Breast epithelium (tissue), 4 donors: Measurements from ENCODE around the gene OSTC. TPM values are rescaled to one million over a fixed set of nuclear protein-coding genes. Genes with fewer than 3 reads are reported as not detected.

Experiments
- DNase-seq, 2 donors: peaks; one replicate each; pipeline ENCODE4 v3.0.0-alpha.2; 2019; ENCODE audit warnings: low spot score in 2 of 2
- H3K27ac ChIP-seq, 2 donors: fragments of 200-600 bp; sonication (generic) in 1 of 2; one replicate each; pipeline ENCODE4 v1.5.1; 2016 to 2019; ENCODE audit warnings: mild to moderate bottlenecking in 1 of 2
- H3K27me3 ChIP-seq, 2 donors: fragments of 200-600 bp; sonication (generic) in 1 of 2; one replicate each; pipeline versions ENCODE4 v1.5.1 to v1.6.0; 2017 to 2019; ENCODE audit warnings: control low read depth in 1 of 2, mild to moderate bottlenecking in 1 of 2
- H3K36me3 ChIP-seq: fragments of 200-600 bp; one replicate; pipeline ENCODE4 v1.5.1; 2019
- H3K4me1 ChIP-seq, 2 donors: fragments of 200-600 bp; sonication (generic); one replicate each; pipeline ENCODE4 v1.5.1; 2016 to 2019; ENCODE audit warnings: control low read depth in 1 of 2
- H3K4me3 ChIP-seq, 3 donors: fragments of 200-600 bp; sonication (generic); 1 replicate in 2 of 3; 2 replicates in 1 of 3; pipeline ENCODE4 v1.5.1; 2016 to 2019; ENCODE audit warnings: mild to moderate bottlenecking in 3 of 3, moderate library complexity in 2 of 3
- H3K9me3 ChIP-seq, 2 donors: fragments of 200-600 bp; sonication (generic) in 1 of 2; one replicate each; pipeline ENCODE4 v1.5.1; 2016 to 2019; ENCODE audit warnings: control low read depth in 1 of 2
- POLR2A ChIP-seq: fragments of 450-650 bp; IDR thresholded peaks from one replicate; pipeline ENCODE4 v1.6.1; 2016; ENCODE audit warnings: antibody characterized with exemption, mild to moderate bottlenecking, moderate library complexity
- POLR2AphosphoS5 ChIP-seq, 3 donors: sonication (generic); formaldehyde crosslinking; IDR thresholded peaks; one replicate each; pipeline ENCODE4 v1.6.1; 2017; ENCODE audit warnings: antibody characterized with exemption in 3 of 3
- intact Hi-C: fragments of 100-400 bp; cut with DNase I; formaldehyde crosslinking; loops from one replicate; pipeline ENCODE4 v1.15.1; 2023; ENCODE audit warnings: low total_unique reads
- total RNA-seq, 3 donors: library from RNA; depleted of rRNA; stranded (reverse); fragments of >200 nt; gene quantifications; one replicate each; pipeline ENCODE4 v1.1.0, GENCODE V29; 2016
- TF ChIP-seq, protein P1 (sequence below), 3 donors: fragments of 450-650 bp; IDR thresholded peaks; one replicate each; pipeline ENCODE4 v1.5.1; 2016 to 2017; ENCODE audit warnings: antibody characterized with exemption in 3 of 3, mild to moderate bottlenecking in 3 of 3, moderate library complexity in 3 of 3

The OSTC gene
- total RNA-seq, 3 donors from 2014 or later = 53.4 to 84.6 (median 63.1) TPM

DNA sequence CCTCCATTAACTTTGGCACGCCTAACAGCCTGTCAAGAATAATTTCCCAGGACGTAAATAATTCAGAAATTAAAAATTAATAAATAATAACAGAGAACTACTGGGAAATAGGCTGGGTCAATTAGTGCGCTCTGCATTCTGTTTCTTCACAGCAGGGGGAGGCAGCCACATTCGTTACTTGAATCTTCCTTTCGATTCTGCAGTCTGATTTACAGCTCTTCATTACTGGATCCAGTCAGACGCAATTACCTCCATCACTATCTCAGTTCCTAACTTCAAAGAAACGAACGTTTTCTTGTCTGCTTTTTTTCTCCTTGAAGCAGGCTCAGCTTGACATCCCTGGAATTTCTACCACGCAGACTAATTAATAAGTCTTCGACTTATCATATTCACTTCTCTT is 39.0 kb upstream of the OSTC start:
- peak overlapping the region in 2 of 3 donors; percentile 31 to 32 for H3K4me3 ChIP-seq

DNA sequence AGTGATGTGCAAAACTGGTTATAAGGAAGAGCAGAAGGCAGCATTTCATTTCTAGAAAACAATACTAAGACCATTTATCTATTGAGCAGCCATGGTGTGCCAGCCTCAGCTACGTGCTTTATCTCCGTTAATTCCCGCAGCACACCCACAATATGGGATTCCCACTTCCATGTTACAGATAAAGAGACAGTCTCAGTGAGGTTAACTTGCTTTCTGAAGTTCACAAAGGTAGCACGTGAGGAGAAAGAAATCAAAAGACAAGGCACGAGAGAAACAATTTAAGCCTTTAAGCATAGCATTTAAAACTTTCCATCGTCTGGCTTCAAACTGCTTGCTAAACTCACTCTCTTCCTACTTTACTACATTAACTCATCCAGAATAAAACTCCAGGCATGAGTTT is 38.0 kb upstream of the OSTC start:
- no peak overlapping the region for H3K4me3 ChIP-seq
- H3K27ac ChIP-seq = no peak overlapping the region
- intact Hi-C loops = loop anchor here (5.0 kb wide), 2 partner anchors 770 to 1400 kb away; no protein-coding TSS in a partner anchor
- no peaks in the 10 kb centered on the region for H3K9me3 ChIP-seq
- no peaks in the 10 kb centered on the region for H3K4me1 ChIP-seq
- DNase-seq = no peak
- H3K36me3 ChIP-seq = no peaks in the 10 kb centered on the region
- H3K27me3 ChIP-seq = no peaks in the 10 kb centered on the region
- TF ChIP-seq POLR2A = no peak

More for the DNA sequence above, 39.0 kb upstream of the OSTC start:
- Histone ChIP-seq H3K36me3 (no peaks in the 10 kb centered on the region), H3K4me1 (no peaks in the 10 kb centered on the region), H3K27me3 (no peaks in the 10 kb centered on the region), H3K9me3 (no peaks in the 10 kb centered on the region), H3K27ac (no peak overlapping the region)
- intact Hi-C loops = loop anchor here (5.0 kb wide), 2 partner anchors 769 to 1401 kb away; no protein-coding TSS in a partner anchor
- TF ChIP-seq POLR2AphosphoS5 (IDR thresholded peaks at IDR 0.05) (no peak), POLR2A (no peak)
- TF ChIP-seq, protein P1, sequence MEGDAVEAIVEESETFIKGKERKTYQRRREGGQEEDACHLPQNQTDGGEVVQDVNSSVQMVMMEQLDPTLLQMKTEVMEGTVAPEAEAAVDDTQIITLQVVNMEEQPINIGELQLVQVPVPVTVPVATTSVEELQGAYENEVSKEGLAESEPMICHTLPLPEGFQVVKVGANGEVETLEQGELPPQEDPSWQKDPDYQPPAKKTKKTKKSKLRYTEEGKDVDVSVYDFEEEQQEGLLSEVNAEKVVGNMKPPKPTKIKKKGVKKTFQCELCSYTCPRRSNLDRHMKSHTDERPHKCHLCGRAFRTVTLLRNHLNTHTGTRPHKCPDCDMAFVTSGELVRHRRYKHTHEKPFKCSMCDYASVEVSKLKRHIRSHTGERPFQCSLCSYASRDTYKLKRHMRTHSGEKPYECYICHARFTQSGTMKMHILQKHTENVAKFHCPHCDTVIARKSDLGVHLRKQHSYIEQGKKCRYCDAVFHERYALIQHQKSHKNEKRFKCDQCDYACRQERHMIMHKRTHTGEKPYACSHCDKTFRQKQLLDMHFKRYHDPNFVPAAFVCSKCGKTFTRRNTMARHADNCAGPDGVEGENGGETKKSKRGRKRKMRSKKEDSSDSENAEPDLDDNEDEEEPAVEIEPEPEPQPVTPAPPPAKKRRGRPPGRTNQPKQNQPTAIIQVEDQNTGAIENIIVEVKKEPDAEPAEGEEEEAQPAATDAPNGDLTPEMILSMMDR (IDR thresholded peaks at IDR 0.05) = no peak
- no peak for DNase-seq

DNA sequence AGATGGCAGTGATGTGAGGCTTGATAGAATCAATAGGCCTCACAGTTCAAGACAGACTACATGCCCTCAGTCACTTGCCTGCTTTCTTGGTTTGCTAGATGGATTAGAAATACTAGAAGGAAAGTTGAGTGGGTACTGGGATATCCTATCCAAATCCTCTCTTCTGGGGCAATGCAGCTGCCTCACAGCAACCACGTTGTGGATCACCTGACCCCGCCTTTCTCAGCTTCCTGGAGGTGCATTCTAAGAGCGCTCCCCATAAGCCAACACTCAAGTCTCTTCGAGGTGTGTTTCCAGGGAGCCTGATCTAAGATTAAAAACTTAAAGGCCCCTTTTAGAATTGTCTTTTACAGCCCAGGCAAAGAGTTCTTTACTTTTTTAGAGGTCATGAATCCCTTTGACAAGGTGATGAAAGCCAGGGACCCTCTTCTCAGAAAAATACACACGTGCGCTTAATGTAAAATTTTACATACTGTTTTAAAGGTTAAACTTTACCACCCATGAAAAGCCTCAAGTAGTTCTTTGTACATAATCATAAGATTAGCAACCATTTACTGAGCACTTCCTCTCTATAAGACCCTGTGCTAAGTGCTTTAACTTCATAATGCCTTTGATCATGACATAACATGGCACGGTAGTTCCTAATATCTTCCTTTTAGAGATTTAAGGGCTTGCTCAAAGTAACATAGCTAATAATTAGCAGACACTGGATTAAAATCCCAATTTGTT is 30.9 kb upstream of the OSTC start:
- Histone ChIP-seq H3K4me3 (peak overlapping the region; percentile 76 to 81 (median 78)), H3K9me3 (no peaks in the 10 kb centered on the region), H3K27me3 (no peaks in the 10 kb centered on the region), H3K27ac (peak overlapping the region; percentile 79 to 94), H3K4me1 (peaks cover 0 to 14% of the 10 kb centered on the region in 2 donors), H3K36me3 (no peaks in the 10 kb centered on the region)
- no peak for TF ChIP-seq POLR2A
- TF ChIP-seq POLR2AphosphoS5 (IDR thresholded peaks at IDR 0.05) = no peak
- TF ChIP-seq, protein P1 (IDR thresholded peaks at IDR 0.05) = no peak
- intact Hi-C loops = no loop called here
- DNase-seq = no peak

DNA sequence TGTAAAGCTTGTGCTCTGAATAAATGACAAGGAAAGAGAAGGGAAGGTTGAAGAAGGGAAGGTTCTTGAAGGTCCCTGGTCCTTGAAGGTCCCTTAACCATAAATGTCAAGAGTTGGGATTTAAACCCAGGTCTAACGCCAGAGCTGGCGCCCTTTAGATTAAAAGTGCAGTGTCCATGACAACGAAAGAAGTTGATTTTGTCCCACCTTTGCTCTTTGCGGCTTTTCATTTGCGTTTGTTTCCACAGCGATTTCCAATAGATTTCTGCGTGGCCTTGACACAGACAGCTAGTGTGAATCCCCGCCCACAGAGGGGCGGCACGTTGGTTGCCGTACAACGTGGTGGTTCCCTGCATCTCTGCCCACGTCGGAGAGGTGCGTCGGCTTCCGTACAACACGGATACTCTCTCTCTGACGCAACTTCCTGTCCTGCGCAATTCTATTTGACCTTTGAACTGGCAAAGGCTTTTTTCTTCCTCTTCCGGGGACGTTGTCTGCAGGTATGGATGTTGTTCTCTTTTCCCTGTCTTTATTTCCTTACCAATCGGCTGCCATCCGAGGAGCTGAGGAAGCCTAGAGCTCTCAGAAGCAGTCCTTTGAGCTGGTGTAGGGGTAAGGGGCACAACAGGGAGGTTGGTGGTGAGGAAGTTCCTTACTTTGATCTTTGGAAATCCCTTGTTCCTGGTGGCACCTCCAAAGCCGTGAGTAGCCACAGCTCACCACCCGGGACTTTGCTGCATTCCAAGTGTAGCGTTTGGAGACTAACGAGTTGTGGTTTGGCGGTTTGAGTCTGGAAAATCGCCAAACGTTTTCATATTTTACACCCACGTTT is 30.1 kb upstream of the OSTC start, which contains the start of gene RPL34:
RPL34 (plus strand) TSS at position 476 of the 832 bp plus-strand sequence. CDS start 1,384 bp downstream, outside the sequence.
- Histone ChIP-seq H3K27me3 (no peaks in the 10 kb centered on the region), H3K9me3 (no peaks in the 10 kb centered on the region), H3K27ac (peak within 1 kb of the TSS; percentile 90 to 94), H3K4me1 (peaks cover 0 to 14% of the 10 kb centered on the region in 2 donors), H3K4me3 (peak within 1 kb of the TSS; percentile 76 to 81 (median 78)), H3K36me3 (no peaks in the 10 kb centered on the region)
- TF ChIP-seq, protein P1 (IDR thresholded peaks at IDR 0.05) = peak in 2 of 3 donors; percentile 13 to 38
- TF ChIP-seq POLR2AphosphoS5 (IDR thresholded peaks at IDR 0.05) (peak; percentile 97 to 100 (median 100)), POLR2A (peak; percentile 96)
- intact Hi-C loops = no loop called here
- DNase-seq = peak; percentile 92 to 97

DNA sequence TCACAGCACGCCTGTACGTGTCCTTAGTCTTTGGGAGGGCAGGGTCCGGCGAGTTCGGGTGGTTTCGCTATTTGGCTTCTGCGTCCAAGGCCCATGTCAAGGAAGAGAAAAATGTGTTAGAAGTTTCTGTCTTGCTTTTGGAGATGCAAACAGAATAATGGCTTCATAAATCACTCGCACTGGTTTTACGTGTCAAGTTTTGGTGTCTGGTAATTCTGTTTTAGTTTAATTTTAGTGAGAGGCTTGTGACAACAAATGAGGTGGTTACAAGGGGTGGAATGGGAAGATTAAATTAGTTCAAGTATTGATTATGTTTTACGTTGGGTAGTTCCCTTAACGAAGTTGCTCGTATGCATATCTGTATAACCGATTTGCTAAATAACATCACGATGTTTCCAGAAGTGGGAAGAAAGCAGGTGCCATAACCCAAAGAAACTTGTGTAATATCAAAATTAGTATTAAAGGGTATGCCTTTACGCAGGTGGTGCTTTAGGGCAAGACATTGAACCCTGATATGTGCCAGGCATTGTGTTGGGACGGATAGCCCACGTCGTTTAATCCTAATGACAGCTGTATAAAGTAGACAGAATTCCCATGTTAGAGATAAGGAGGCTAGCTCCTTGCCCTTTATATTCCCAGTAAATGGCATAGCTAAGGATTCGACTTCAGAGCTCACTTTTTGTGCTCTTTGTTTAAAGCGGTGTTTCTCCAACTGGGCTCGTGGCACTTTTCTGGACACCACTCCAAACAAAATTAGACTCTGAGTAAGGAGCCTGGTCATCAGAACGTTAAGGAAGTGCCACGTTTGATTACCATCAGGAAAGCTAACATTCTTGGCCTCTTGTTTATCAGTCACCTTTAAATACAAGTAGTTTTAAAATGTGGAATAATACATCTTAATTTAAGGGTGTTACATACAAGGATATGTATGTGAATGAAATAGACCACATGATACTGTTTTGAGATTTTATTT is 29.2 kb upstream of the OSTC start:
- H3K9me3 ChIP-seq = no peaks in the 10 kb centered on the region
- no peaks in the 10 kb centered on the region for H3K36me3 ChIP-seq
- intact Hi-C loops = no loop called here
- TF ChIP-seq POLR2AphosphoS5 (IDR thresholded peaks at IDR 0.05) (no peak), POLR2A (no peak)
- TF ChIP-seq, protein P1 (IDR thresholded peaks at IDR 0.05) = no peak
- no peaks in the 10 kb centered on the region for H3K27me3 ChIP-seq
- H3K27ac ChIP-seq = peak overlapping the region; percentile 90 to 94
- no peak for DNase-seq
- H3K4me1 ChIP-seq = peaks cover 0 to 14% of the 10 kb centered on the region in 2 donors
- H3K4me3 ChIP-seq = peak overlapping the region; percentile 76 to 81 (median 78)
